GM04503 (cell line): ENCODE data around the gene PTPRE.
"Not testable (repeated sequence)": the region's sequence is repeated elsewhere in the genome, so short reads cannot be mapped to it uniquely, and the experiment has no call there.

Source experiments
- DNase-seq: peaks from one replicate; pipeline ENCODE4 v3.0.0-alpha.2; 2012; ENCODE audit warnings: low read depth

The PTPRE gene

DNA sequence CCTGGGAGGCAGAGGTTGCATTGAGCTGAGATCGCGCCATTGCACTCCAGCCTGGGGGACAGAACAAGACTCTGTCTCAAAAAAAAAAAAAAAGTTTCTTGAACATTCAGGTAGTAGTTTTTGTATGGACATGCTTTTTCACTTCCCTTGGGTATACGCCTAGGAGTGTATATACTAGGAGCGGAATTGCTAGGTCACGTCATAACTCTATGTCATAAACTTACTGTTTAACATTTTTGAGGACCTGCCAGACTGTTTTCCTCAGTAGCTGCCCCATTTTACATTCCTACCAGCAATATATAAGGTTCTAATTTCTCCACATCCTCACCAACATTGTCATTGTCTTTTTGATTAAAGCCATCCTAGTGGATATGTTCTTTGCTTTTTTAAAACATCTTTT, 167.7 kb downstream of the PTPRE start:
- DNase-seq, result no peak

GRCh38 chr10:128077155-128077875, 170.4 kb downstream of the PTPRE start:
- DNase-seq, result no peak

- DNase-seq, result no peak
These were observed 171.4 kb downstream of the PTPRE start for GRCh38 chr10:128078136-128078969.

DNA sequence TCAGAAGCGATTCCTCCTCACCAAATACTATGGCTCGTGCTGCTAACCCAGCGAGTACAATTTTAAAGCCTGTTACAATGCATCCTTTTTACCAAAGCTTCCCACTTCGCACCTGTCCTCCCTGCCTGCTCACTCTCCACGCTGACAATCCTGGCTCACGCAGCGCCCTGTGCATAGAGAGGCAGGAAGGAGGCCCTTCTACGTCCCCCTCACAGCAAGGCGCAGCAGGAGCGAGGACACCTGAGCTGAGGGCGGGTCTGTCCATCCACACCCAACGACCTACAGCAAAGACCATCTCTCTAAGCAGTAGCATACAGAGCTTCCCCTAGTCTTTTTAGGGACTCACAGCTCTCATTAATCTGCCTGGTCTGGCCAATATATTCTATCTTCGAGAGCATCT, 173.3 kb downstream of the PTPRE start:
- DNase-seq, result no peak

DNA sequence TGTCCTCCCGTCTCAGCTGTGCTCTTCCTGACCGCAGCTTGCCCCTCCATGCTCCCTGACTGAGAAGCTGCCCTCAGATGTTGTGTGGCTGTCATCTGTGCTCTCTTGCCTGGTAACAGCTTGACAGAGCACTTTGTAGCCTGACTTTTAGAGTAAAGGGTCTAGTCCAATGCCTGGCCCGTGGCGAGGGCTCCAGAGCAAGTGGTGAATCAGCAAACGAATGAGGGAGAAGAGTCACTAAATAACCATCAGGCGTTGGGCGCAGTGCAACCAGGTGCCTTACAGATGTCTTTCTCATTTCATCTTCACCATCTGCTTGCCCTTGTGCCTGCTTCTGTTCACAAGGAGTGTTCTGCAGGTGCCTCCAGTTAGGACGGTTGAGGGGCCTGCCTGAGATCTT, 173.7 kb downstream of the PTPRE start:
- no peak for DNase-seq

DNA sequence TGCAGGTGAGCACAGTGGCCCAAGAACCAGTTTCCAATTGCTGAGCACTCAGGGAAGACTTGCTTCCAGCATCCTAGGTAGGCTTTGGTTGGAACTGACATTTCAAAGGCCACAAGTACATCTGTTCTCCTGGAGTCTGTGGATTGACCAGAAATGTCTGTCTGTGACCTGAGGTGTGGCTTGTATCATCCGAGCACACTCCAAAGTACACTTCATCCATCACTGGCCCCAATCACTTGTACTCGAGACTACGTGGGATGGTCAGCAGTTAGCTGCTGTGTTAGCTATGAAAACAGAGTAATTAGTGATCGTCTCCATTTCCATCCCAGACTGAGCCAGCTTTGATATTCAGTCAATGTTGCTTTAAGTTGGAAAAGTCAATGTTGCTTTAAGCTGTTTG, 174.3 kb downstream of the PTPRE start:
- DNase-seq, result no peak

DNA sequence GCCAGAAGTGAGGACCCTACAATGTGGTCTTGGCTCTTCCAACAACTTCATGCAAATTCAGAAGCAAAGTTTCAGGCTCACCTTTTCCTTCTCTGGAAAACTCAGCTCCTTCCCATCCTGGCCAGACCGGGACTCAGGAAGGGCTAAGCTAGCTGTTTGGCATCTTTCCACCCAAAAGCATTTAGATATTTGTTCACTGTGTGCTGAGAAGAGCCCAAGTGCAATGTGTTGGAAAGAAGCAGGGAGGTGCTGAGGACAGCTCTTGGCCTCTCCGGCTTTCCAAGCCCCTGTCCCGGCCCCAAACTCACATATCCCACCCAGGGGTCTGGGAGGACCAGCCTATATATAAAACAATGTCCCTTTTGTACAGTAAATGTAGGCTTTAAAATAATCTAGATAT, 174.8 kb downstream of the PTPRE start:
- DNase-seq, result no peak

DNA sequence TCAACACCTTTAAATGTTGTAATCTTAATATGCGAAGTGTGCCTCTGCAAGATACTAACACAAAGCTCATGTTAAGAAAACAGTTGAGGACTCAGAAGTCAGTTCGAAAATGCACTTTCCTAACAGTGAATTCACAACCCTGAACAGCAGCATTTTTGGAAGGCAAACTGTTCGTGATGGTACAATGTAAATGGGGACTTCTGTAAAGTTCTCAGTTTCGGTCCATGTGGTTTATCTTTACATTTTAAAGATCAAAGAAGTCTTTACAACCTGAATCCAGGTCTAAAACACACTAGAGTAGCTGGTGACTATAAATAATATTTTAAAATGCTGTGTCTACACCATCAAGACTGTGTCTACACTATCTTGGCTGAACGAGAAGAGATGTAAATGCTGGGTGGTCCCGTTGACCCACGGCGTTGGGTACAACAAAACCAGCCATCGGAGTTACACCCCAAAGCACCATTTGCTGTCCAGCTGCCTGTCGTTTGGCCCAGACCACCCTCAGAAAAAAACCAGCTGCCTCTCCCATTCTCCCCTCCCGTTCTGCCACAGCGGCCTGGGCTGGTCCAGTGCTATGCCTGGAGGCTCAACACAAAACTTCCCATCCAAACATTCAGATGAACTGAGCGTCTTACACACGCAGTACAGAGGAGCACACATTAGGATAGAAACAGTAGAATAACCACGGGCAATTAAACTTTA, 176.4 kb downstream of the PTPRE start:
- no peak for DNase-seq

GRCh38 chr10:128084364-128084763, 177.5 kb downstream of the PTPRE start:
- DNase-seq, result no peak

DNA sequence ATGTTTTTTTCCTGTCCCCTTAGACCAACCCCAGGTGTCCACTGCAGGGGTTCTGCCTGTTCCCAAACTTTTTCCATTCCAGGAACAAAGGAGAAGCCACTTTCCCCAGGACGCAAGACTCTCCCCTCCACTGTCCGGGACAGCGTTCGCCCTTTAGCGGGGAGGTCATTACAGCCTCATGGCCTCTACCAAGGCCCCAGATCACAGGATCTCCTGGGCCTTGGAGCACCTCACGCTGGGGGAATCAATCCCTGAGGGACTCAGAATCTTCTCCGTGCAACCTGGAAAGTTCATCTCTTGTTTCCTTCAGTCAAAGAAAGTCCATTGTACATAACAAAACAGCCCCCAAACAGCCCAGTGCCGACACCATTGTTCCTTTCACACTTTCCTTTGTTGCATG, 178.1 kb downstream of the PTPRE start:
- DNase-seq, result no peak

DNA sequence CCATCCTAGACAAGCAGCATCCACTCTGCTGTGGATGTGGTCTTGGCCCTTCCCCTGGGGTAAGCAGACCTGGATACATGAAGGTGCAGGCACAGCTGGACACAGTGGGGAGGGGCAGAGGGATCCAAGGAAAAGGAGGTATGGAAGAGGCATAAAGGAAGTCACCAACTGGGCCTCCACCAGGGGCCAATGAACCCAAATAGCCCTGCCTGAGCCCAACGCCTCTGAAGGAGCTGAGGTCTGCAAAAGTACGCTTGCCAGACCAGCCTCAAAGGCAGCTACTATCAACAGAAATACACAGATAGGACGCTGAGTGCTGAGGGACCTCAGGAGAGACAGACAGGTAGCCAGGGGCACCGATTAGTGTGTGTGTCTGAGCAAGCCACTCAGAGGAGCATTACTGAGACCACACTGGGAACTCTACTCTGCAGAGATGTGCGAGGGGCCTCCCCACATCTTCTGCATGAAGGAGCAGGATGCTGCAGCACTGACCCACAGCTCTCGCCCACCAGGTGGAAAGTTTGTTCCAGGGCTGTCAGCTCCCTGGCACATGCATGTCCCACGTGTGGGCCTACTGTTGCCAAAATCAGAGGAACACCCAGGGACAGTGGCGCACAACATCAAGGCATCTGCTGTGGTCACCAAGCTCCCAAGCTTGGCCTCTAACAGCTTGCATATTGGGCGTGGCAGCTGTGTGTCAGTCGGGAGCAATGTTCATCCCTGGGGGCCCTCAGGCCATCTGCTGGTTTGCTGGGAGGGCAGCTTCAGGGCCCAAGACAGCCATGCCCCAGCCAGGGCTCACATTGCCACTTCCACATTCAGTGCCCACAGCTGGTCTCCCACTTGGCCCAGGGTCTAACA, 179.3 kb downstream of the PTPRE start:
- no peak for DNase-seq

DNA sequence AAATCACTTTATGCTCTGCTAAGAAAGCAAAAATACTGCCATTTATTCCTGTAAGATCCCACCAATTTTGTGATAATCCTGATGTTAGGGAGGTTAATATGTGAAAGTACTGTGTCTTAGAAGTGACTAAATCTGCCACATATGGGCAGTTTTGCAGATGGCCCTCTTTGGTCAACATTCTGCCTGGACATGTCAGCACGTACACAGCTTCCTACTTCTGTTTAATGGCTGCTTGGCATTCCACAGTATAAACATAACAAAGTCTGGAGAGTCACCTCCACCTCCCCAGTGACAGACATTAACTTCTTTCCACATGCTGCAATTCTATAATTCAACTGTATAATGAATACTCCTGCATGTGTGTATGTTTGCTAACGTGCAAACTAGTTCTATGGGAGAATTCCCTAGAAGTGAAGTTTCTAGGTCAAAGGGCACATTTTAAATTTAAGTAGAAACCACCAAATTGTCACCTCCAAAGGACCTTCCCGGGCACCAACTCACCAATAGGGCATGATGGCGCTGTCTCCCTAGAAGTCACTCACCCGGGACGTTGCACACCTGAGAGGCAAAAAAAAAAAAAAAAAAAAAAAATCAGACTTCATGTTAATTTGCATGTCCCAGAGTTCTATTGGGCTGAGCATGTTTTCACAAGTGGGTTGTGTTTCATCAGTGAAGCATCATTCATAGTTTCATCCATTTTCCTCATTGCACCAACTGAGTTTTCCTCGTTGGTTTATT, 180.4 kb downstream of the PTPRE start:
- no peak for DNase-seq

GRCh38 chr10:128087884-128088709, 181.2 kb downstream of the PTPRE start:
- DNase-seq, result no peak

GRCh38 chr10:128091636-128092210, 184.8 kb downstream of the PTPRE start:
- no peak for DNase-seq

DNA sequence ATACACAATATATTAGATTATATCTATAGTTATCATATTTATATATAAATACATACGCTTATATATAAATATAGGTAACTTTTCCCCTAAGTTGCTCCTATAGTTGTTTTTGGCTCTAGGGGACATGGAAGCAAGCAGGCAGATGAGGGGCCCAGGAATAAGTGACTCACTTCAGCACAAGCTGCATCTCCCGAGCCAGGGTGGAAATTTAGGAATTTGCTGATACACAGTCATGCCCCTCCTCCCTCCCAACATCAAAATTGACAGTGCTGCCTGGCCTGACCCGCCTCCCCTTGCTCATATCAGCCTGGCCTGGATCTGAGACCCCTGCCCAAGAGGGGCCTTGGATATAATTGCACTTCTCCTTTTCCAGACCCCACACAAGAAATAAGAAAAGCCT, 185.6 kb downstream of the PTPRE start:
- no peak for DNase-seq

DNA sequence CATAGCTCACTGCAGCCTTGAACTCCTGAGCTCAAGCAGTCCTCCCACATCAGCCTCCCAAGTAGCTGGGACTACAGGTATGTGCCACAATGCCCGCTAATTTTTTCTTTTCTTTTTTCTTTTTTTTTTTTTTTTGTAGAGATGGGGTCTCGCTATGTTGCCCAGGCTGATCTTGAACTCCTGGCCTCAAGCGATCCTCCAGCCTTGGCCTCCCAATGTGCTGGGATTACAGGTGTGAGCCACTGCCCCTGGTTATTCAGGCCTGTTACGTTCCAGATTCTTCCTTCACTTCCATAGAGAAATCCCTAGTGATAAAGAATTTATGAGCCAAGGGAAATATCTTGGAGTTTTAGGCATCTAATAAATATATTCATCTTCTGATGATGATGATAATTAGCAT, 187.7 kb downstream of the PTPRE start:
- not testable (repeated sequence) for DNase-seq

DNA sequence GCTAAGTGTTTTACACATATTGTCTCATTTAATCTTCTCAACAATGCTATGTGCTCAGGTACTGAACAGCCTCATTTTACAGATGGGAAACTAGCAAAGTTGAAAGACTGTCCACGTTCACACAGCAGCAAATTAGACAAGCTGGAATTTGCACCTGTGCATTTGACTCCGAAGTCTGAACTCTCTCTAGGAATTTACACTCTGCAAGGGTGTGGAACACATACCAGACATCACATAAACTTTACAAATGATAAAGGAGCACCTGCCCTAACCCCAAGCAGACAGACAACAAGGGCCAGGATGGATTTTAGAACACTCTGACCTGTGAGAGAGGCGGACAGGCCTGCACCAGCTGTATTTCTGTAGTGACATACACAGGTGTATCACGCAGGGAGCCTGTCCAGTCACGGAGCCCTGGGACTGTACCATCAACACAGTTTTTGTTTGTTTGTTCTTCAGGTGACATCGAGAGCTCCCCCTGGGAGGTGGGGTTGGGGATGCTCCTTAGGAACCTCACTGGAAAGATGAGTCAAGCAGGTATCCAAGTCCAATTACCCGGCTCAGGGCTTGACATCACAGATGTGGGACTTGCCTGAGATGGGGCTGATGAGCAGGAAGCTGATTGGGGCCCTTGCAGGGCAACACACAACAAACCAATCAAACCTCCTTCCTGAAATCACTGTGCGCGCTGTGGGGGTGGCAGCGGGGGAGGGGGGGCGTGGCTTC, 188.3 kb downstream of the PTPRE start:
- no peak for DNase-seq

- DNase-seq, result no peak
These were observed 189.0 kb downstream of the PTPRE start for GRCh38 chr10:128095753-128096469.
